MM.1S (cell line): ENCODE results near the gene AZU1.

ENCODE experiments used
- DNase-seq: peaks from one replicate; pipeline ENCODE4 v3.0.0-alpha.2; 2015
- H2AFZ ChIP-seq: fragments of 300-600 bp; sonication (generic); 2 replicates; pipeline ENCODE4 v1.6.0; 2016; ENCODE audit warnings: antibody characterized with exemption, low read length
- H3F3A ChIP-seq: fragments of 300-600 bp; sonication (generic); 2 replicates; pipeline ENCODE4 v1.6.1; 2016; ENCODE audit warnings: mild to moderate bottlenecking, antibody characterized with exemption, low read length, moderate library complexity, mixed read lengths; ENCODE audit not compliant: insufficient read depth
- H3K27ac ChIP-seq: fragments of 300-600 bp; sonication (generic); 2 replicates; pipeline ENCODE4 v1.5.1; 2016; ENCODE audit warnings: mild to moderate bottlenecking, low read length
- H3K27me3 ChIP-seq: fragments of 300-600 bp; sonication (generic); replicated peaks from 2 replicates; pipeline ENCODE4 v1.6.0; 2016; ENCODE audit warnings: low read length; ENCODE audit not compliant: insufficient read depth
- H3K36me3 ChIP-seq: fragments of 300-600 bp; sonication (generic); replicated peaks from 2 replicates; pipeline ENCODE4 v1.6.1; 2016; ENCODE audit warnings: mild to moderate bottlenecking, low read length, mixed read lengths; ENCODE audit not compliant: insufficient read depth
- H3K4me1 ChIP-seq: fragments of 300-600 bp; sonication (generic); 2 replicates; pipeline ENCODE4 v1.6.1; 2016; ENCODE audit warnings: low read length, mixed read lengths
- H3K4me2 ChIP-seq: fragments of 300-600 bp; sonication (generic); 2 replicates; pipeline ENCODE4 v1.6.0; 2016; ENCODE audit warnings: low read depth, low read length
- H3K4me3 ChIP-seq: fragments of 300-600 bp; sonication (generic); 2 replicates; pipeline ENCODE4 v1.5.1; 2016; ENCODE audit warnings: low read length, mixed read lengths
- H3K79me2 ChIP-seq: fragments of 300-600 bp; sonication (generic); 2 replicates; pipeline ENCODE4 v1.6.1; 2016; ENCODE audit warnings: mixed run types, low read length, mixed read lengths
- H3K9ac ChIP-seq: fragments of 300-600 bp; sonication (generic); 2 replicates; pipeline ENCODE4 v1.6.1; 2016; ENCODE audit warnings: low read length, mixed read lengths
- H3K9me2 ChIP-seq: fragments of 300-600 bp; sonication (generic); replicated peaks from 2 replicates; pipeline ENCODE4 v1.6.1; 2016; ENCODE audit warnings: mild to moderate bottlenecking, low read length, mixed read lengths; ENCODE audit not compliant: insufficient read depth
- H3K9me3 ChIP-seq: fragments of 300-600 bp; sonication (generic); replicated peaks from 2 replicates; pipeline ENCODE4 v1.6.1; 2016; ENCODE audit warnings: mild to moderate bottlenecking, low read length, mixed read lengths; ENCODE audit not compliant: insufficient read depth
- H4K20me1 ChIP-seq: fragments of 300-600 bp; sonication (generic); 2 replicates; pipeline ENCODE4 v1.6.1; 2016; ENCODE audit warnings: mild to moderate bottlenecking, low read length, moderate library complexity, mixed read lengths; ENCODE audit not compliant: insufficient read depth
- CTCF ChIP-seq: fragments of 300-600 bp; sonication (generic); IDR thresholded peaks from 2 replicates; pipeline ENCODE4 v1.5.1; 2016; ENCODE audit warnings: antibody characterized with exemption, low read length, mixed read lengths
- EZH2 ChIP-seq: fragments of 300-600 bp; sonication (generic); optimal IDR thresholded peaks from 2 replicates; pipeline ENCODE3; 2017; ENCODE audit warnings: low read depth, mild to moderate bottlenecking, antibody characterized with exemption, low read length, mixed read lengths
- EZH2phosphoT487 ChIP-seq: fragments of 300-600 bp; sonication (generic); IDR thresholded peaks from 2 replicates; pipeline ENCODE4 v1.6.1; 2018; ENCODE audit warnings: antibody characterized with exemption, low read length

Gene AZU1

GRCh38 chr19:872266-872951, 44.8 kb downstream of the AZU1 start:
- Histone ChIP-seq H3K9ac (no peak overlapping the region), H3K27ac (no peak overlapping the region), H3K4me3 (no peak overlapping the region), H3K4me2 (peak overlapping the region; percentile 53), H3K4me1 (0 out of 2 replicates have a peak, but pooled peaks cover 7% of the 10 kb centered on the region), H3K9me3 (no peaks in the 10 kb centered on the region), H3K9me2 (no peaks in the 10 kb centered on the region), H2AFZ (no peak overlapping the region), H3K27me3 (no peaks in the 10 kb centered on the region), H3K79me2 (no peaks in the 10 kb centered on the region), H4K20me1 (no peaks in the 10 kb centered on the region), H3K36me3 (no peaks in the 10 kb centered on the region), H3F3A (peaks cover 8% of the 10 kb centered on the region; the same call in 1 of the 2 replicates)
- TF ChIP-seq CTCF (no peak), EZH2phosphoT487 (no peak)
- DNase-seq = peak; percentile 81

GRCh38 chr19:873084-873483, 45.4 kb downstream of the AZU1 start:
- Histone ChIP-seq H3K36me3 (no peaks in the 10 kb centered on the region), H3K27ac (no peak overlapping the region), H2AFZ (no peak overlapping the region), H3K4me3 (no peak overlapping the region), H3K79me2 (no peaks in the 10 kb centered on the region), H3F3A (peaks cover 8% of the 10 kb centered on the region; the same call in 1 of the 2 replicates), H3K4me2 (no peak overlapping the region), H3K9me3 (no peaks in the 10 kb centered on the region), H4K20me1 (no peaks in the 10 kb centered on the region), H3K9ac (no peak overlapping the region), H3K4me1 (0 out of 2 replicates have a peak, but pooled peaks cover 7% of the 10 kb centered on the region), H3K9me2 (no peaks in the 10 kb centered on the region), H3K27me3 (no peaks in the 10 kb centered on the region)
- DNase-seq = peak; percentile 48
- TF ChIP-seq EZH2 (no peak), EZH2phosphoT487 (no peak), CTCF (no peak)

GRCh38 chr19:873561-874041, 46.0 kb downstream of the AZU1 start:
- TF ChIP-seq EZH2 = no peak
- TF ChIP-seq EZH2phosphoT487 = no peak
- TF ChIP-seq CTCF = no peak

More at GRCh38 chr19:873561-874041, 46.0 kb downstream of the AZU1 start:
- Histone ChIP-seq H3K27ac (no peak overlapping the region), H3K9me3 (no peaks in the 10 kb centered on the region), H3K4me2 (no peak overlapping the region), H3K4me1 (0 out of 2 replicates have a peak, but pooled peaks cover 7% of the 10 kb centered on the region), H3K79me2 (no peaks in the 10 kb centered on the region), H3K9me2 (no peaks in the 10 kb centered on the region), H3K36me3 (no peaks in the 10 kb centered on the region), H2AFZ (no peak overlapping the region), H4K20me1 (no peaks in the 10 kb centered on the region), H3K9ac (no peak overlapping the region), H3F3A (peaks cover 8% of the 10 kb centered on the region; the same call in 1 of the 2 replicates), H3K27me3 (no peaks in the 10 kb centered on the region), H3K4me3 (no peak overlapping the region)
- DNase-seq = no peak
